ENCODE results near the gene LIN7A. TPM values are rescaled to one million over a fixed set of nuclear protein-coding genes. Genes with fewer than 3 reads are reported as not detected.

The LIN7A gene
- total and polyA plus RNA-seq, 2 of the 8 experiments (the other 6 are each of a cell fraction or from before 2014, with no cell fraction given) = 5.8 to 22.0 TPM

GRCh38 chr12:80763874-80764273, 173.9 kb downstream of the LIN7A start:
- H3K36me3 ChIP-seq (ENCODE audit: control insufficient read depth in 2 of 4, insufficient read depth in 4 of 4, low read length in 3 of 4) = no peaks in the 10 kb centered on the region
- H3K4me1 ChIP-seq (replicated peaks in 1 of 4; ENCODE audit: control insufficient read depth in 3 of 4, insufficient read depth in 4 of 4, low read length in 3 of 4) = peaks cover 0 to 6% (median 2%) of the 10 kb centered on the region in 4 experiments; a peak in 1 of 7 replicates
- no peak overlapping the region for H4K8ac ChIP-seq (ENCODE audit: extremely low read depth, insufficient read depth, low read length)
- no peak overlapping the region for H3K56ac ChIP-seq (replicated peaks; ENCODE audit: insufficient read length, low read depth, low read length)
- ChIA-PET POLR2A (ENCODE audit: partially characterized antibody) (no interaction called here), CTCF (ENCODE audit: partially characterized antibody) (interaction anchor here (0.6 to 3.4 kb wide), 8 partner anchors 9 to 350 kb away, joined by 3 to 25 read pairs (median 4); no protein-coding TSS in a partner anchor)
- H3K18ac ChIP-seq (ENCODE audit: extremely low read depth, low read length) = no peak overlapping the region
- H4K5ac ChIP-seq (ENCODE audit: insufficient read length, low read depth, low read length) = no peak overlapping the region
- no peak overlapping the region for H3K9ac ChIP-seq (replicated peaks in 1 of 4; ENCODE audit: extremely low read depth in 1 of 4, low read depth in 3 of 4, low read length in 3 of 4)
- H3K23me2 ChIP-seq (ENCODE audit: low read depth, low read length) = no peaks in the 10 kb centered on the region
- H3K4me3 ChIP-seq (ENCODE audit: extremely low read depth in 1 of 4, insufficient read depth in 2 of 4, low read depth in 3 of 4, low read length in 4 of 4) = no peak overlapping the region
- FAIRE-seq (peak; percentile 81), DNase-seq (ENCODE audit: low read depth in 1 of 2, low spot score in 2 of 2) (no peak)
- TF ChIP-seq RAD21 (IDR thresholded peaks at IDR 0.05 in 1 of 2, conservative IDR thresholded peaks at IDR 0.05 in 1 of 2; ENCODE audit: low read depth in 2 of 2, low read length in 2 of 2) (peak; percentile 77 to 80), CTCF (IDR thresholded peaks at IDR 0.05; ENCODE audit: control extremely low read depth in 1 of 3, insufficient read depth in 1 of 3, low read depth in 1 of 3, low read length in 3 of 3) (peak in 2 of 3 experiments; percentile 31 to 42; a peak in 2 of 4 replicates), USF2 (IDR thresholded peaks at IDR 0.05; ENCODE audit: low read length) (no peak)
- no peak overlapping the region for H2AFZ ChIP-seq (ENCODE audit: low read length)
- no peak overlapping the region for H3K4ac ChIP-seq (replicated peaks; ENCODE audit: insufficient read length, low read depth, low read length)
- no peaks in the 10 kb centered on the region for H3K79me2 ChIP-seq (ENCODE audit: control insufficient read depth in 1 of 2, insufficient read depth in 2 of 2, low read length in 2 of 2)
- H2BK5ac ChIP-seq (ENCODE audit: low read depth, low read length) = no peak overlapping the region
- H3K79me1 ChIP-seq (ENCODE audit: low read depth, low read length) = no peaks in the 10 kb centered on the region
- no peak overlapping the region for H2BK20ac ChIP-seq (ENCODE audit: low read length)
- H4K20me1 ChIP-seq (replicated peaks in 1 of 2; ENCODE audit: control insufficient read depth in 1 of 2, insufficient read depth in 2 of 2, low read length in 2 of 2) = no peaks in the 10 kb centered on the region
- H2BK120ac ChIP-seq (replicated peaks; ENCODE audit: low read depth, low read length) = no peak overlapping the region
- H4K91ac ChIP-seq (replicated peaks; ENCODE audit: insufficient read length, low read length) = no peak overlapping the region
- no peak overlapping the region for H3K23ac ChIP-seq (ENCODE audit: insufficient read length)
- H2BK12ac ChIP-seq (ENCODE audit: low read depth, low read length) = no peak overlapping the region
- no peak overlapping the region for H2AK5ac ChIP-seq (ENCODE audit: low read depth, low read length)
- H3K27me3 ChIP-seq (replicated peaks in 1 of 4; ENCODE audit: control insufficient read depth in 3 of 4, extremely low read depth in 1 of 4, insufficient read depth in 3 of 4, low read length in 3 of 4) = no peaks in the 10 kb centered on the region
- no peak overlapping the region for H3K27ac ChIP-seq (ENCODE audit: low read depth, low read length)
- H3K14ac ChIP-seq (ENCODE audit: insufficient read length) = no peak overlapping the region
- no peak overlapping the region for H3K4me2 ChIP-seq (ENCODE audit: insufficient read depth in 1 of 2, low read depth in 2 of 2, low read length in 2 of 2)
- no peak overlapping the region for H2BK15ac ChIP-seq (ENCODE audit: low read length)
- no peaks in the 10 kb centered on the region for H3K9me3 ChIP-seq (ENCODE audit: insufficient read depth in 2 of 2, low read depth in 1 of 2, low read length in 1 of 2)
- 5% methylated on average over 4 of the region's 4 CpGs; no CpG with 5 or more reads in 1 of the 2 experiments for WGBS, 2 experiments (ENCODE audit: extremely low coverage in 1 of 2, insufficient coverage in 1 of 2, insufficient read length in 1 of 2, insufficient replicate concordance in 2 of 2, low coverage in 1 of 2, low lambda C conversion rate in 2 of 2, missing lambda C conversion rate in 1 of 2)
